HG03135 (cell line): ENCODE results near the gene ASB15.
A peak's percentile ranks its signal among the peaks of the same experiment; 100 is the strongest.

Experiments
- ATAC-seq: cut with Tn5 transposase; IDR thresholded peaks from one replicate; pipeline ENCODE4 v1.9.1; 2021; ENCODE audit warnings: mild to moderate bottlenecking, moderate library complexity; ENCODE audit not compliant: unreplicated experiment

Gene ASB15

GRCh38 chr7:123594813-123595241 lies 6.8 kb upstream of the ASB15 start:
- ATAC-seq = no peak

GRCh38 chr7:123598657-123599056 lies 3.0 kb upstream of the ASB15 start:
- no peak for ATAC-seq

GRCh38 chr7:123599766-123600165 lies 1.9 kb upstream of the ASB15 start:
- no peak for ATAC-seq

- ATAC-seq = no peak
Measured at GRCh38 chr7:123600876-123601275, 745 bp upstream of the ASB15 start.

GRCh38 chr7:123602648-123603047 lies 1.0 kb downstream of the ASB15 start:
- ATAC-seq = no peak

GRCh38 chr7:123604739-123605138 lies 3.1 kb downstream of the ASB15 start:
- ATAC-seq = no peak

GRCh38 chr7:123607423-123607975 lies 5.9 kb downstream of the ASB15 start:
- ATAC-seq = no peak

- no peak for ATAC-seq
Measured at GRCh38 chr7:123608991-123609882, 7.6 kb downstream of the ASB15 start.

- ATAC-seq = no peak
Measured at GRCh38 chr7:123609883-123610239, 8.2 kb downstream of the ASB15 start.

GRCh38 chr7:123612024-123612423 lies 10.4 kb downstream of the ASB15 start:
- ATAC-seq = no peak

GRCh38 chr7:123615344-123615743 lies 13.7 kb downstream of the ASB15 start:
- ATAC-seq = no peak

GRCh38 chr7:123616223-123616622 lies 14.6 kb downstream of the ASB15 start:
- no peak for ATAC-seq

GRCh38 chr7:123621707-123622106 lies 20.1 kb downstream of the ASB15 start:
- no peak for ATAC-seq

- ATAC-seq = no peak
Measured at GRCh38 chr7:123622660-123623386, 21.2 kb downstream of the ASB15 start.

GRCh38 chr7:123624527-123625183 lies 23.0 kb downstream of the ASB15 start:
- peak; percentile 93 for ATAC-seq

GRCh38 chr7:123625254-123625653 lies 23.6 kb downstream of the ASB15 start:
- no peak for ATAC-seq

GRCh38 chr7:123627851-123628250 lies 26.2 kb downstream of the ASB15 start:
- ATAC-seq = no peak

GRCh38 chr7:123628829-123629228 lies 27.2 kb downstream of the ASB15 start:
- ATAC-seq = no peak

- ATAC-seq = no peak
Measured at GRCh38 chr7:123629281-123629680, 27.7 kb downstream of the ASB15 start.

GRCh38 chr7:123632808-123633207 lies 31.2 kb downstream of the ASB15 start:
- ATAC-seq = no peak

- ATAC-seq = no peak
Measured at GRCh38 chr7:123633553-123633952, 31.9 kb downstream of the ASB15 start.
